Karpas-422 (cell line): ENCODE results near the gene FBXL5. TPM values are rescaled to one million over a fixed set of nuclear protein-coding genes. Genes with fewer than 3 reads are reported as not detected.
A peak's percentile ranks its signal among the peaks of the same experiment; 100 is the strongest.

Source experiments
- DNase-seq: peaks from one replicate; pipeline ENCODE4 v3.0.0-alpha.2; 2015
- H2AFZ ChIP-seq: fragments of 200-600 bp; sonication (generic); 2 replicates; pipeline ENCODE4 v1.6.1; 2014; ENCODE audit warnings: antibody characterized with exemption, low read length, mixed read lengths
- H3K27ac ChIP-seq: fragments of 200-600 bp; sonication (generic); 2 replicates; pipeline ENCODE4 v1.5.1; 2014; ENCODE audit warnings: mild to moderate bottlenecking, low read length, moderate library complexity
- H3K27me3 ChIP-seq: fragments of 200-600 bp; sonication (generic); 2 replicates; pipeline ENCODE4 v1.6.1; 2014; ENCODE audit warnings: low read length, mixed read lengths
- H3K36me3 ChIP-seq: fragments of 200-600 bp; sonication (generic); 2 replicates; pipeline ENCODE4 v1.6.1; 2014; ENCODE audit warnings: low read length, mixed read lengths; ENCODE audit not compliant: insufficient read depth
- H3K4me1 ChIP-seq: fragments of 200-600 bp; sonication (generic); 2 replicates; pipeline ENCODE4 v1.6.1; 2014; ENCODE audit warnings: mild to moderate bottlenecking, low read length, mixed read lengths
- H3K4me2 ChIP-seq: fragments of 200-600 bp; sonication (generic); 2 replicates; pipeline ENCODE4 v1.6.1; 2014; ENCODE audit warnings: low read length, low read depth, mild to moderate bottlenecking; ENCODE audit not compliant: poor library complexity, severe bottlenecking
- H3K4me3 ChIP-seq: fragments of 200-600 bp; sonication (generic); 2 replicates; pipeline ENCODE4 v1.5.1; 2014; ENCODE audit warnings: mild to moderate bottlenecking, antibody characterized with exemption, low read length, mixed read lengths
- H3K79me2 ChIP-seq: fragments of 200-600 bp; sonication (generic); 2 replicates; pipeline ENCODE4 v1.6.1; 2014; ENCODE audit warnings: mild to moderate bottlenecking, low read length, mixed read lengths
- H3K9ac ChIP-seq: fragments of 200-600 bp; sonication (generic); 2 replicates; pipeline ENCODE4 v1.6.0; 2014; ENCODE audit warnings: low read length
- H3K9me2 ChIP-seq: fragments of 200-600 bp; sonication (generic), shearing (Covaris generic); replicated peaks from 2 replicates; pipeline ENCODE4 v1.6.0; 2014; ENCODE audit warnings: mild to moderate bottlenecking, low read length, moderate library complexity; ENCODE audit not compliant: insufficient read depth
- H3K9me3 ChIP-seq: fragments of 300-700, 200-600 bp; sonication (generic); 2 replicates; pipeline ENCODE4 v1.6.1; 2014; ENCODE audit warnings: low read length, mixed read lengths
- H4K20me1 ChIP-seq: fragments of 200-600 bp; sonication (generic); 2 replicates; pipeline ENCODE4 v1.6.1; 2014; ENCODE audit warnings: mild to moderate bottlenecking, antibody characterized with exemption, low read length, low read depth; ENCODE audit not compliant: insufficient read depth
- total RNA-seq: library from RNA; depleted of rRNA; stranded (reverse); fragments of >200 nt; shearing (Covaris generic); gene quantifications from 2 replicates; pipeline ENCODE4 v1.2.3, GENCODE V29; 2014; ENCODE audit warnings: low replicate concordance

FBXL5 gene
- total RNA-seq, 1 experiment from 2014 or later: 78.2 TPM

GRCh38 chr4:15653420-15653819 lies 1.7 kb downstream of the FBXL5 start:
- no peaks in the 10 kb centered on the region for H3K36me3 ChIP-seq
- peak overlapping the region; percentile 81 for H3K4me2 ChIP-seq
- peaks cover 64% of the 10 kb centered on the region for H3K79me2 ChIP-seq
- peaks cover 52% of the 10 kb centered on the region for H3K4me1 ChIP-seq
- DNase-seq: peak; percentile 52
- no peaks in the 10 kb centered on the region for H3K27me3 ChIP-seq
- H3K9ac ChIP-seq: peak overlapping the region; percentile 90
- H3K27ac ChIP-seq: peak overlapping the region; percentile 74
- no peaks in the 10 kb centered on the region for H3K9me2 ChIP-seq
- no peaks in the 10 kb centered on the region for H4K20me1 ChIP-seq
- peak overlapping the region; percentile 94 for H3K4me3 ChIP-seq
- no peak overlapping the region for H2AFZ ChIP-seq
- no peaks in the 10 kb centered on the region for H3K9me3 ChIP-seq

DNA sequence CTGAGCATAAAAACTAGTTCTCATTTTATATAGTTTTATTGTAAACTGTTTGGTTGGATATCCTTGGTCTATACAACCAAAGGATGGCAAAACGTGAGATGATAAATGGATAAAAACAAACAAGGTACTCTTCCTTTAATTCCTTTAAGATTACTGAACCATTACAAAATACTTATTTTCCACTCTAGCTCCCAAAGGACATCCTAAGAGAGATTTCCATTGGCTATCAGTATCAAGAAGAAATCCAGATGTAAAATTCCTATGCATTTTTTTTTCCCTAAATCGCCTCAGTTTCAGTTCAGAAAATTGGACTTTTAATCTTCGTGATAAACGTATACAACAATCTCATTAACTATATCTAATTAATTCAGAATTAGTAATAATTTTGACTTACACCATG lies 2.3 kb downstream of the FBXL5 start:
- H3K79me2 ChIP-seq: peaks cover 69% of the 10 kb centered on the region
- peak overlapping the region; percentile 81 for H3K4me2 ChIP-seq
- no peak for DNase-seq
- H4K20me1 ChIP-seq: no peaks in the 10 kb centered on the region
- peak overlapping the region; percentile 90 for H3K9ac ChIP-seq
- H2AFZ ChIP-seq: no peak overlapping the region
- H3K9me3 ChIP-seq: no peaks in the 10 kb centered on the region
- H3K36me3 ChIP-seq: no peaks in the 10 kb centered on the region
- H3K9me2 ChIP-seq: no peaks in the 10 kb centered on the region
- peak overlapping the region; percentile 94 for H3K4me3 ChIP-seq
- peak overlapping the region; percentile 74 for H3K27ac ChIP-seq
- H3K27me3 ChIP-seq: no peaks in the 10 kb centered on the region
- H3K4me1 ChIP-seq: peaks cover 54% of the 10 kb centered on the region

DNA sequence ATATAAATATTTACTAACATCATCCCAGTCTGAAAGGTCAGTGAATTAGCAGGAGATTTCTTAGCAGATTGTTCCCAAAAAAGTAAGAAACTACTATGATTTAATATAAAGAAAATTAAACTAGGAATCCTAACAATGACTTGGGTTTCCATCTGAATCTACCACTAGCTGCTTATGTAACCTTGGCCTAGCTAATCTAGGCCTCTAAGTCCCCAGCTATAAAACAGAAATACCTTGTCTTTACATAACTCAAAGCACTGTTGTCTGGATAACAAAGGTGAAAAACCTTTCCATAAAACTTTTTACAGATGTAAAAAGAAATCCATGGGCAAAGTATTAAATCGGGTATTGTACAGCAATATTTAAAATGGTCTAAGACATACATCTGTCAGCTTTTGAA lies 3.0 kb downstream of the FBXL5 start:
- H3K27ac ChIP-seq: peak overlapping the region; percentile 74
- DNase-seq: no peak
- H2AFZ ChIP-seq: no peak overlapping the region
- H4K20me1 ChIP-seq: no peaks in the 10 kb centered on the region
- H3K79me2 ChIP-seq: peaks cover 76% of the 10 kb centered on the region
- H3K9me2 ChIP-seq: no peaks in the 10 kb centered on the region
- no peaks in the 10 kb centered on the region for H3K27me3 ChIP-seq
- peaks cover 59% of the 10 kb centered on the region for H3K4me1 ChIP-seq
- H3K4me3 ChIP-seq: peak overlapping the region; percentile 94
- no peaks in the 10 kb centered on the region for H3K36me3 ChIP-seq
- H3K9ac ChIP-seq: peak overlapping the region; percentile 90
- H3K9me3 ChIP-seq: no peaks in the 10 kb centered on the region
- H3K4me2 ChIP-seq: peak overlapping the region; percentile 81

DNA sequence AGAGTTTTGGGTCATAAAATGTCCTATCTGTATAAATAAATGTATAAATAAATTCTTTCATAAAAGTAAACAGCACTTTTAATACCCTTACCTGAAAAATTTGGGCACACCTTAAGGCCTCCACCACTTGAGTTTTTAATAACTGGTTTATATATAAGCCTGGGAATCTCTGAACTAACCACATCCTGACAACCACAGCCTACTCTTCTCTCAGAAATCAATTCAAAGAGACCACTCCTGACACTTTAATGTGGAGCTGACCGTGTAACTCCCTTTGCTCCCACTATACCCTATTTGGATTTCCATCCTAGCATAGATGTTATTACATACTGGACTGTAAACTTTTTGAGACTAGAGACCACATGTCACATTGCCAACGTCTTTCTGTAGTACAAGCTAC lies 3.5 kb downstream of the FBXL5 start:
- no peak for DNase-seq
- peak overlapping the region; percentile 74 for H3K27ac ChIP-seq
- no peaks in the 10 kb centered on the region for H3K27me3 ChIP-seq
- H3K4me1 ChIP-seq: peaks cover 59% of the 10 kb centered on the region
- H3K9me2 ChIP-seq: no peaks in the 10 kb centered on the region
- no peak overlapping the region for H2AFZ ChIP-seq
- H4K20me1 ChIP-seq: no peaks in the 10 kb centered on the region
- H3K79me2 ChIP-seq: peaks cover 81% of the 10 kb centered on the region
- peak overlapping the region; percentile 94 for H3K4me3 ChIP-seq
- H3K9me3 ChIP-seq: no peaks in the 10 kb centered on the region
- H3K36me3 ChIP-seq: no peaks in the 10 kb centered on the region
- H3K4me2 ChIP-seq: peak overlapping the region; percentile 81
- peak overlapping the region; percentile 90 for H3K9ac ChIP-seq

GRCh38 chr4:15649914-15650545 lies 5.1 kb downstream of the FBXL5 start:
- H3K79me2 ChIP-seq: peaks cover 96% of the 10 kb centered on the region
- no peaks in the 10 kb centered on the region for H3K27me3 ChIP-seq
- no peaks in the 10 kb centered on the region for H4K20me1 ChIP-seq
- peaks cover 50% of the 10 kb centered on the region for H3K4me1 ChIP-seq
- H2AFZ ChIP-seq: no peak overlapping the region
- H3K9me3 ChIP-seq: no peaks in the 10 kb centered on the region
- H3K27ac ChIP-seq: no peak overlapping the region; the same call in 1 of the 2 replicates
- no peaks in the 10 kb centered on the region for H3K36me3 ChIP-seq
- peak; percentile 89 for DNase-seq
- H3K9ac ChIP-seq: peak overlapping the region; percentile 19
- no peak overlapping the region for H3K4me3 ChIP-seq
- H3K4me2 ChIP-seq: peak overlapping the region; percentile 41
- H3K9me2 ChIP-seq: no peaks in the 10 kb centered on the region

DNA sequence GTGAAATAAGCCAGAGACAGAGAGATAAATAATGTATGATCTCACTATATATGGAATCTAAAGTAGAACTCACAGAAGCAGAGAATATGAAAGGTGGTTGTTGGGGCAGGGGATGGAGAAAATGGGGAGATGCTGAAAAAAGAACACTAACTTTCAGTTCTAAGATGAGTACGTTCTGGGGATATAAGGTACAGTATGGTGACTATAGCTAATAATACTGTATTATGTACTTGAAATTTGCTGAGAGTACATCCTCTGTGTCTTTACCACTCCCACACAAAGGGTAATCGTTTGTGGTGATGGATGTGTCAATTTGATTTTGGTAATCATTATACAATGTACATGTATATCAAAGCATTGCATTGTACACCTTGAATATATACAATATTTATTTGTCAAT lies 6.6 kb downstream of the FBXL5 start:
- H3K27me3 ChIP-seq: no peaks in the 10 kb centered on the region
- no peak overlapping the region for H3K4me3 ChIP-seq
- H4K20me1 ChIP-seq: no peaks in the 10 kb centered on the region
- no peaks in the 10 kb centered on the region for H3K9me3 ChIP-seq
- H3K36me3 ChIP-seq: no peaks in the 10 kb centered on the region
- H3K27ac ChIP-seq: no peak overlapping the region
- no peak for DNase-seq
- H3K4me1 ChIP-seq: peaks cover 48% of the 10 kb centered on the region
- no peak overlapping the region for H3K4me2 ChIP-seq
- H3K9me2 ChIP-seq: no peaks in the 10 kb centered on the region
- no peak overlapping the region for H3K9ac ChIP-seq
- peaks cover 98% of the 10 kb centered on the region for H3K79me2 ChIP-seq
- H2AFZ ChIP-seq: no peak overlapping the region

DNA sequence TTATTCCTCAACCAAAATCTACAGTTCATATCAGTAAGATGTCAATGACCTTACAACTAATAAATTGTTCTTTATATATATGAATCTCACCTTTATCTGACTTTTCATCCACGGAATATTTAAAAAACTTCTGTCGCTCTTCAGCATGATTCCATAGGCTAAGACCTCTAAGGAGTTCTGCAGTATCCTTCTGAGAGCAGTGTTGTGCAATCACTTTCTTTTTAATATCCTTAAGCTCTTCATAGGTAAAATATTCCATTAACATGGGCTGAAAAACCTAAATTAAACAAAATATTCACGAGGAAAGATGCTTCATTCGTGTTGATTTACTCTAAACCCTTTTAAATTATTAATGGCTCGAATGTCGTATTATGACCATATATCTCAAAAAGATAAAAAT lies 16.7 kb downstream of the FBXL5 start:
- Histone ChIP-seq H3K9ac (no peak overlapping the region), H4K20me1 (no peaks in the 10 kb centered on the region), H3K27me3 (no peaks in the 10 kb centered on the region), H3K9me2 (no peaks in the 10 kb centered on the region), H3K79me2 (peaks cover 87% of the 10 kb centered on the region), H3K27ac (no peak overlapping the region), H3K4me3 (no peak overlapping the region), H2AFZ (no peak overlapping the region), H3K9me3 (no peaks in the 10 kb centered on the region), H3K36me3 (peaks cover 50% of the 10 kb centered on the region), H3K4me1 (peaks cover 17% of the 10 kb centered on the region), H3K4me2 (no peak overlapping the region)
- no peak for DNase-seq

GRCh38 chr4:15636818-15637217 lies 18.3 kb downstream of the FBXL5 start:
- peaks cover 76% of the 10 kb centered on the region for H3K79me2 ChIP-seq
- H3K36me3 ChIP-seq: peaks cover 57% of the 10 kb centered on the region
- no peak overlapping the region for H3K27ac ChIP-seq
- DNase-seq: no peak
- no peak overlapping the region for H3K9ac ChIP-seq
- no peaks in the 10 kb centered on the region for H4K20me1 ChIP-seq
- H3K4me3 ChIP-seq: no peak overlapping the region
- H3K4me2 ChIP-seq: no peak overlapping the region
- no peak overlapping the region for H2AFZ ChIP-seq
- peaks cover 17% of the 10 kb centered on the region for H3K4me1 ChIP-seq
- no peaks in the 10 kb centered on the region for H3K9me3 ChIP-seq
- no peaks in the 10 kb centered on the region for H3K9me2 ChIP-seq
- H3K27me3 ChIP-seq: no peaks in the 10 kb centered on the region
